22Rv1 (cell line): Measurements from ENCODE around the gene TTC7B.

Source experiments
- ZFX ChIP-seq: fragments of 450-650 bp; IDR thresholded peaks from 2 replicates; pipeline ENCODE4 v1.6.1; 2017; ENCODE audit warnings: antibody characterized with exemption, borderline replicate concordance
- TF ChIP-seq, protein P1 (sequence below): fragments of 450-650 bp; IDR thresholded peaks from 2 replicates; pipeline ENCODE4 v1.5.1; 2017; ENCODE audit warnings: mild to moderate bottlenecking

GRCh38 chr14:90564496-90564895, 251.7 kb downstream of the TTC7B start:
- TF ChIP-seq, protein P1, sequence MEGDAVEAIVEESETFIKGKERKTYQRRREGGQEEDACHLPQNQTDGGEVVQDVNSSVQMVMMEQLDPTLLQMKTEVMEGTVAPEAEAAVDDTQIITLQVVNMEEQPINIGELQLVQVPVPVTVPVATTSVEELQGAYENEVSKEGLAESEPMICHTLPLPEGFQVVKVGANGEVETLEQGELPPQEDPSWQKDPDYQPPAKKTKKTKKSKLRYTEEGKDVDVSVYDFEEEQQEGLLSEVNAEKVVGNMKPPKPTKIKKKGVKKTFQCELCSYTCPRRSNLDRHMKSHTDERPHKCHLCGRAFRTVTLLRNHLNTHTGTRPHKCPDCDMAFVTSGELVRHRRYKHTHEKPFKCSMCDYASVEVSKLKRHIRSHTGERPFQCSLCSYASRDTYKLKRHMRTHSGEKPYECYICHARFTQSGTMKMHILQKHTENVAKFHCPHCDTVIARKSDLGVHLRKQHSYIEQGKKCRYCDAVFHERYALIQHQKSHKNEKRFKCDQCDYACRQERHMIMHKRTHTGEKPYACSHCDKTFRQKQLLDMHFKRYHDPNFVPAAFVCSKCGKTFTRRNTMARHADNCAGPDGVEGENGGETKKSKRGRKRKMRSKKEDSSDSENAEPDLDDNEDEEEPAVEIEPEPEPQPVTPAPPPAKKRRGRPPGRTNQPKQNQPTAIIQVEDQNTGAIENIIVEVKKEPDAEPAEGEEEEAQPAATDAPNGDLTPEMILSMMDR = no peak
- no peak for TF ChIP-seq ZFX
